LNCaP clone FGC (cell line): ENCODE measurements around the gene AXIN1.
"Not testable (repeated sequence)": the region's sequence is repeated elsewhere in the genome, so short reads cannot be mapped to it uniquely, and the experiment has no call there.

Experiments used
- DNase-seq: peaks from one replicate; pipeline ENCODE4 v3.0.0-alpha.2; 2011; ENCODE audit warnings: low read depth
- H3K4me3 ChIP-seq: 2 replicates; pipeline ENCODE4 v1.5.1; 2011; ENCODE audit warnings: mild to moderate bottlenecking, low read depth, low read length, control low read depth
- CTCF ChIP-seq: IDR thresholded peaks from 2 replicates; pipeline ENCODE4 v1.5.1; 2012; ENCODE audit warnings: mild to moderate bottlenecking; ENCODE audit not compliant: control insufficient read depth, insufficient read depth; ENCODE audit errors: extremely low read depth

Gene AXIN1

GRCh38 chr16:263182-263774 lies 89.2 kb downstream of the AXIN1 start:
- H3K4me3 ChIP-seq = no peak overlapping the region
- no peak for TF ChIP-seq CTCF
- DNase-seq = no peak

- TF ChIP-seq CTCF = no peak
- no peak for DNase-seq
These were observed 90.3 kb downstream of the AXIN1 start for GRCh38 chr16:262121-262745.

GRCh38 chr16:261031-261691 lies 91.4 kb downstream of the AXIN1 start:
- TF ChIP-seq CTCF = no peak
- no peak overlapping the region for H3K4me3 ChIP-seq
- no peak for DNase-seq

More at GRCh38 chr16:262121-262745, 90.3 kb downstream of the AXIN1 start:
- no peak overlapping the region for H3K4me3 ChIP-seq

GRCh38 chr16:260326-260725 lies 92.2 kb downstream of the AXIN1 start:
- TF ChIP-seq CTCF = no peak

GRCh38 chr16:259814-260253 lies 92.7 kb downstream of the AXIN1 start:
- DNase-seq = no peak

More at GRCh38 chr16:260326-260725, 92.2 kb downstream of the AXIN1 start:
- DNase-seq = no peak
- H3K4me3 ChIP-seq = no peak overlapping the region

GRCh38 chr16:259226-259625 lies 93.3 kb downstream of the AXIN1 start:
- H3K4me3 ChIP-seq = no peak overlapping the region
- DNase-seq = no peak
- no peak for TF ChIP-seq CTCF

More at GRCh38 chr16:259814-260253, 92.7 kb downstream of the AXIN1 start:
- no peak overlapping the region for H3K4me3 ChIP-seq
- no peak for TF ChIP-seq CTCF

- H3K4me3 ChIP-seq, DNase-seq: not testable (repeated sequence)
These were observed 94.4 kb downstream of the AXIN1 start for GRCh38 chr16:258091-258490.
